PC-3 (cell line): ENCODE results near the gene ATP5F1B. TPM values are rescaled to one million over a fixed set of nuclear protein-coding genes. Genes with fewer than 3 reads are reported as not detected.

Source experiments
- ATAC-seq: fragments of 200-7000 bp; cut with Tn5 transposase; 2 replicates; pipeline ENCODE4 v1.9.1; 2020; ENCODE audit warnings: mild to moderate bottlenecking, moderate library complexity
- BruUV-seq: library from RNA; stranded (reverse); fragments of 400-500 nt; replicated peaks from 2 replicates; lab custom pipeline; 2021; lab: Mats Ljungman, UMichigan
- CTCF ChIA-PET: fragments of 300-600 bp; sonication (Branson Sonifier 250); formaldehyde crosslinking; loops from one replicate; lab custom pipeline; 2022; ENCODE audit warnings: antibody characterized with exemption; lab: Charles Lee
- POLR2A ChIA-PET: fragments of 300-600 bp; sonication (Branson Sonifier 250); formaldehyde crosslinking; loops from one replicate; lab custom pipeline; 2022; ENCODE audit warnings: antibody characterized with exemption; ENCODE audit not compliant: unreplicated experiment; lab: Charles Lee
- DNase-seq: peaks from one replicate; pipeline ENCODE4 v3.0.0-alpha.2; 2015
- H2AFZ ChIP-seq: fragments of 300-600 bp; sonication (generic); 2 replicates; pipeline ENCODE4 v1.6.0; 2016; ENCODE audit warnings: antibody characterized with exemption, low read length
- H3F3A ChIP-seq: fragments of 300-600 bp; sonication (generic); one replicate; pipeline ENCODE4 v1.6.0; 2017; ENCODE audit warnings: antibody characterized with exemption, low read length, control low read depth, mild to moderate bottlenecking; ENCODE audit not compliant: unreplicated experiment
- H3K27ac ChIP-seq: fragments of 300-600 bp; sonication (generic); 2 replicates; pipeline ENCODE4 v1.5.1; 2016; ENCODE audit warnings: mild to moderate bottlenecking, low read length
- H3K27me3 ChIP-seq: fragments of 300-600 bp; sonication (generic); 2 replicates; pipeline ENCODE4 v1.6.1; 2016; ENCODE audit warnings: low read length, mixed read lengths
- H3K36me3 ChIP-seq: fragments of 300-600 bp; sonication (generic); 2 replicates; pipeline ENCODE4 v1.6.1; 2016; ENCODE audit warnings: low read depth, mixed run types, low read length, mixed read lengths
- H3K4me1 ChIP-seq: fragments of 300-600 bp; sonication (generic); 2 replicates; pipeline ENCODE4 v1.5.1; 2016; ENCODE audit warnings: low read length; ENCODE audit not compliant: insufficient read depth
- H3K4me2 ChIP-seq: fragments of 300-600 bp; sonication (generic); 2 replicates; pipeline ENCODE4 v1.6.0; 2016; ENCODE audit warnings: low read length
- H3K4me3 ChIP-seq: fragments of 300-600 bp; sonication (generic); 2 replicates; pipeline ENCODE4 v1.5.1; 2016; ENCODE audit warnings: mild to moderate bottlenecking, low read length, mixed read lengths
- H3K79me2 ChIP-seq: fragments of 300-600 bp; sonication (generic); 2 replicates; pipeline ENCODE4 v1.6.1; 2017; ENCODE audit warnings: low read length, mixed read lengths
- H3K9ac ChIP-seq: fragments of 300-600 bp; sonication (generic); 2 replicates; pipeline ENCODE4 v1.6.0; 2016; ENCODE audit warnings: mild to moderate bottlenecking, low read length
- H3K9me2 ChIP-seq: fragments of 300-600 bp; sonication (generic); replicated peaks from 2 replicates; pipeline ENCODE4 v1.6.1; 2016; ENCODE audit warnings: mixed run types, low read length, mixed read lengths
- H3K9me3 ChIP-seq: fragments of 300-600 bp; sonication (generic); 2 replicates; pipeline ENCODE4 v1.6.1; 2016; ENCODE audit warnings: low read length, mixed read lengths
- H4K20me1 ChIP-seq: fragments of 300-600 bp; sonication (generic); 2 replicates; pipeline ENCODE4 v1.6.1; 2016; ENCODE audit warnings: low read length, mixed read lengths
- EZH2 ChIP-seq: fragments of 300-600 bp; sonication (generic); IDR thresholded peaks from one replicate; pipeline ENCODE4 v1.6.1; 2017; ENCODE audit warnings: antibody characterized with exemption, mild to moderate bottlenecking, low read length; ENCODE audit not compliant: unreplicated experiment
- EZH2phosphoT487 ChIP-seq: fragments of 300-600 bp; sonication (generic); IDR thresholded peaks from 2 replicates; pipeline ENCODE4 v1.6.1; 2018; ENCODE audit warnings: mild to moderate bottlenecking, antibody characterized with exemption, low read length, borderline replicate concordance
- intact Hi-C: fragments of 100-400 bp; cut with micrococcal nuclease; formaldehyde crosslinking; loops from 2 replicates; pipeline ENCODE4 v1.9.0; 2023
- total RNA-seq: library from RNA; depleted of rRNA; stranded (reverse); fragments of >200 nt; gene quantifications from 2 replicates; pipeline ENCODE4 v1.2.3, GENCODE V29; 2014
- TF ChIP-seq, protein P1 (sequence below): fragments of 300-600 bp; sonication (generic); conservative IDR thresholded peaks from 2 replicates; pipeline ENCODE4 v1.5.1; 2017; ENCODE audit warnings: antibody characterized with exemption, low read depth, mild to moderate bottlenecking, low read length

The ATP5F1B gene
- total RNA-seq, 1 experiment from 2014 or later: 1,046 TPM

DNA sequence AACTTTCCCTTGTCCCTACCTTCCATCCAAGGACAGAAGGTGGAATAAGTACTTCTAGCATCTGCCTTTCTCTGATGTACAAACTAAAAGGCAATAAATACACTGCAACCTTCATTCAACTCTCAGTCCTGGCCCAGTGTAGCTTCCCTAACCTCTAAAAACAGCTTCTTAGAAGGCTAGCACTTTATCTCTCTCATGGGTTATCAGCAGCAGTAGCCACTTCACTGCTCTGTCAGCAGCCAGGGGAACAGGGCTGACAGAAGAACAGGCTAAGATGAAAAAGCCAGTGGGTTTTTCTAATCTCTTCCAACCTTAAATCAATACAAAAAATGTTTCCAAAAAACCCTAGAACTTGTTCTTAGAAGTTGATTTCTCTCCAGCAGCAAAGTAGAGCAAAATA lies 28.9 kb downstream of the ATP5F1B start:
- Histone ChIP-seq H3K9ac (no peak overlapping the region), H2AFZ (no peak overlapping the region), H4K20me1 (0 out of 2 replicates have a peak, but pooled peaks cover 6% of the 10 kb centered on the region), H3K36me3 (peaks cover 58% of the 10 kb centered on the region), H3K9me3 (no peaks in the 10 kb centered on the region), H3K4me3 (no peak overlapping the region), H3K4me2 (no peak overlapping the region), H3K9me2 (no peaks in the 10 kb centered on the region), H3K27me3 (no peaks in the 10 kb centered on the region), H3K79me2 (peaks cover 40% of the 10 kb centered on the region), H3K27ac (no peak overlapping the region), H3F3A (no peaks in the 10 kb centered on the region), H3K4me1 (no peaks in the 10 kb centered on the region)
- no TSS peak for BruUV-seq
- intact Hi-C loops: no loop called here
- ATAC-seq (no peak), DNase-seq (no peak)
- TF ChIP-seq EZH2 (no peak), EZH2phosphoT487 (no peak)
- TF ChIP-seq, protein P1, sequence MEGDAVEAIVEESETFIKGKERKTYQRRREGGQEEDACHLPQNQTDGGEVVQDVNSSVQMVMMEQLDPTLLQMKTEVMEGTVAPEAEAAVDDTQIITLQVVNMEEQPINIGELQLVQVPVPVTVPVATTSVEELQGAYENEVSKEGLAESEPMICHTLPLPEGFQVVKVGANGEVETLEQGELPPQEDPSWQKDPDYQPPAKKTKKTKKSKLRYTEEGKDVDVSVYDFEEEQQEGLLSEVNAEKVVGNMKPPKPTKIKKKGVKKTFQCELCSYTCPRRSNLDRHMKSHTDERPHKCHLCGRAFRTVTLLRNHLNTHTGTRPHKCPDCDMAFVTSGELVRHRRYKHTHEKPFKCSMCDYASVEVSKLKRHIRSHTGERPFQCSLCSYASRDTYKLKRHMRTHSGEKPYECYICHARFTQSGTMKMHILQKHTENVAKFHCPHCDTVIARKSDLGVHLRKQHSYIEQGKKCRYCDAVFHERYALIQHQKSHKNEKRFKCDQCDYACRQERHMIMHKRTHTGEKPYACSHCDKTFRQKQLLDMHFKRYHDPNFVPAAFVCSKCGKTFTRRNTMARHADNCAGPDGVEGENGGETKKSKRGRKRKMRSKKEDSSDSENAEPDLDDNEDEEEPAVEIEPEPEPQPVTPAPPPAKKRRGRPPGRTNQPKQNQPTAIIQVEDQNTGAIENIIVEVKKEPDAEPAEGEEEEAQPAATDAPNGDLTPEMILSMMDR: no peak
- POLR2A ChIA-PET: interaction anchor here (0.6 kb wide), 1 partner anchor 37 kb away, joined by 11 read pairs; no protein-coding TSS in a partner anchor
- CTCF ChIA-PET: no interaction called here

DNA sequence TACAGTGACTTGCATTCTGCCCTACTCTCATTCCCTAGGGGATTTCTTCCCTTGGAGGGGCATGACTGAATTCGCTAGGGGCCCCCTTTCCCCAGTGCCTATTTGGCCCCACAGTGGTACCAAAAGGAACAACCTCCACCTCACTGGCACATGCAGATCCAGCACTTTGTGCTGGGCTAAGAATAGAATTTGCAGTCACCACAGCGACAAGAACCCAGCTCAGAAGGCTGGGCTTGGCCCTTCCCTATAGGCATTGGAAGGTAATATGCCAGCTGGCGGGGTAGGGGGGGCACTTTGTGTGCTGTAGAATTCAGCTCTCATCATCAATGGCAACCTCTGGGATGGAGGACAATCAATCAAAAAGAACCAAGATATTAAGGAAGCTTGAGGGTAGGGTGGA lies 29.5 kb downstream of the ATP5F1B start:
- intact Hi-C loops: no loop called here
- Histone ChIP-seq H3K9me2 (no peaks in the 10 kb centered on the region), H3K9ac (no peak overlapping the region), H3K27me3 (no peaks in the 10 kb centered on the region), H3K36me3 (peaks cover 65% of the 10 kb centered on the region), H3K4me3 (no peak overlapping the region), H3F3A (no peaks in the 10 kb centered on the region), H4K20me1 (0 out of 2 replicates have a peak, but pooled peaks cover 3% of the 10 kb centered on the region), H3K4me1 (no peaks in the 10 kb centered on the region), H2AFZ (no peak overlapping the region), H3K9me3 (no peaks in the 10 kb centered on the region), H3K79me2 (peaks cover 34% of the 10 kb centered on the region), H3K27ac (no peak overlapping the region), H3K4me2 (no peak overlapping the region)
- TF ChIP-seq, protein P1: no peak
- TF ChIP-seq EZH2phosphoT487 (no peak), EZH2 (no peak)
- ChIA-PET POLR2A (interaction anchor here (0.6 kb wide), 1 partner anchor 36 kb away, joined by 11 read pairs; no protein-coding TSS in a partner anchor), CTCF (no interaction called here)
- no TSS peak for BruUV-seq
- no peak for ATAC-seq
- no peak for DNase-seq

DNA sequence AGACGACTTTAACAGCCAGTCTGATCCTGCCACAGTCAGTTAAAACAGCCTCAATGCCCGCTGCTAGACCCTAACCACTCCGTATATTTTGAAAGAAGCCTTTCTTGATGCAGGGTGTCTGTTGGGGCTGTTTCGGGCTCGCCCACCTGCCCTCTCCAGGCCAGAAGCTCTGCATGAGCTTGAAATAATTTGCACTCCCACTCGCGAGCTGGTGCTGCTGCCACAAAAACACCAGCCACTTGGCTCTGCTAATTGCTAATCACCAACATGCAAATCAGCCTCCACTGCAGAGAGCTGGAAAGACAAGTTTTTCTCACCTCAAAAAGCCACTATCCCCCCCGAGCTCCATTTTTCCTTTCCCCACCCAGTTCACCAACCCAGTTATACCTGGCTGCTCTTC lies 31.2 kb downstream of the ATP5F1B start:
- Histone ChIP-seq H3K9me3 (no peaks in the 10 kb centered on the region), H3K4me1 (no peaks in the 10 kb centered on the region), H3K27me3 (no peaks in the 10 kb centered on the region), H3K36me3 (peaks cover 75% of the 10 kb centered on the region), H3K27ac (no peak overlapping the region), H3K9me2 (no peaks in the 10 kb centered on the region), H4K20me1 (no peaks in the 10 kb centered on the region), H3K9ac (no peak overlapping the region), H3F3A (no peaks in the 10 kb centered on the region), H3K4me2 (no peak overlapping the region), H3K4me3 (no peak overlapping the region), H2AFZ (no peak overlapping the region), H3K79me2 (peaks cover 19% of the 10 kb centered on the region)
- TF ChIP-seq, protein P1: no peak
- no peak for TF ChIP-seq EZH2phosphoT487
- no peak for TF ChIP-seq EZH2
- intact Hi-C loops: no loop called here
- ATAC-seq (no peak), DNase-seq (no peak)
- ChIA-PET CTCF (no interaction called here), POLR2A (no interaction called here)
- BruUV-seq: no TSS peak
